B cell (primary cell): ENCODE results near the gene ACKR1.

ENCODE experiments used
- CTCF ChIP-seq: fragments of 200-600 bp; IDR thresholded peaks from one replicate; pipeline ENCODE4 v1.8.0; 2022; ENCODE audit warnings: antibody characterized with exemption, mild to moderate bottlenecking
- EZH2 ChIP-seq: IDR thresholded peaks from 2 replicates; pipeline ENCODE4 v1.6.1; 2012; ENCODE audit warnings: borderline replicate concordance, low read depth, mild to moderate bottlenecking, moderate library complexity, low read length; ENCODE audit not compliant: insufficient read depth, poor library complexity, severe bottlenecking

- TF ChIP-seq CTCF (no peak), EZH2 (no peak)
Measured at GRCh38 chr1:159228554-159228953, 23.9 kb downstream of the ACKR1 start.
